Ishikawa (cell line): Measurements from ENCODE around the gene PLEKHA6.

Experiments
- TAF1 ChIP-seq: IDR thresholded peaks from 2 replicates; pipeline ENCODE4 v1.6.1; 2012; ENCODE audit warnings: low read depth, mild to moderate bottlenecking
- TEAD4 ChIP-seq: IDR thresholded peaks from 2 replicates; pipeline ENCODE4 v1.6.1; 2012
- YY1 ChIP-seq: IDR thresholded peaks from 2 replicates; pipeline ENCODE4 v1.6.1; 2012; ENCODE audit warnings: low read depth

DNA sequence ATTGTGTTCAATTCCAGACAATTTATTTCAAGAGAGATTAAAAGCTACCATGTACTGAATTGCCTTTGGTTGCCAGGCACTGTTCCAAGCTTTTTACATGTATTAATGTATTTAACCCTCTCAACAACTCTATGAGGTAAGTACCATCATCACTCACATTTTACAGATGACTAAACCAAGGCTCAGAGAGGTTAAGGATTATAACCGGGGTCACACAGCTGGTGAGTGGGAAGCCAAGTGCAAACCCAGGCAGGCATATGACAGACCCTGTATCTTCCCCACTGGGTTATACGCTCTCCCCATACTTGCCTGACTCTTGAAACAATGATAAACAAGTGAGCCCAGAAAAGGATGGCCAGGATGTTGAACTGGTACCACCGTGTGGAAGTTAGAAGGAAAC lies 16.5 kb downstream of the PLEKHA6 start:
- TF ChIP-seq TAF1 (no peak), TEAD4 (no peak), YY1 (no peak)
